HL-60/S4 treated with phorbol 12-myristate 13-acetate at 8.2 ng/mL for 4 days and 3 days (cell line): Measurements from ENCODE around the gene RHNO1.

Experiments
- in situ Hi-C: fragments of 300-500 bp; cut with MboI; formaldehyde crosslinking; loops from 2 replicates; pipeline ENCODE4 v1.15.0; 2022; ENCODE audit warnings: low sequenced_read_pairs

The RHNO1 gene, protein sequence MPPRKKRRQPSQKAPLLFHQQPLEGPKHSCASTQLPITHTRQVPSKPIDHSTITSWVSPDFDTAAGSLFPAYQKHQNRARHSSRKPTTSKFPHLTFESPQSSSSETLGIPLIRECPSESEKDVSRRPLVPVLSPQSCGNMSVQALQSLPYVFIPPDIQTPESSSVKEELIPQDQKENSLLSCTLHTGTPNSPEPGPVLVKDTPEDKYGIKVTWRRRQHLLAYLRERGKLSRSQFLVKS

DNA sequence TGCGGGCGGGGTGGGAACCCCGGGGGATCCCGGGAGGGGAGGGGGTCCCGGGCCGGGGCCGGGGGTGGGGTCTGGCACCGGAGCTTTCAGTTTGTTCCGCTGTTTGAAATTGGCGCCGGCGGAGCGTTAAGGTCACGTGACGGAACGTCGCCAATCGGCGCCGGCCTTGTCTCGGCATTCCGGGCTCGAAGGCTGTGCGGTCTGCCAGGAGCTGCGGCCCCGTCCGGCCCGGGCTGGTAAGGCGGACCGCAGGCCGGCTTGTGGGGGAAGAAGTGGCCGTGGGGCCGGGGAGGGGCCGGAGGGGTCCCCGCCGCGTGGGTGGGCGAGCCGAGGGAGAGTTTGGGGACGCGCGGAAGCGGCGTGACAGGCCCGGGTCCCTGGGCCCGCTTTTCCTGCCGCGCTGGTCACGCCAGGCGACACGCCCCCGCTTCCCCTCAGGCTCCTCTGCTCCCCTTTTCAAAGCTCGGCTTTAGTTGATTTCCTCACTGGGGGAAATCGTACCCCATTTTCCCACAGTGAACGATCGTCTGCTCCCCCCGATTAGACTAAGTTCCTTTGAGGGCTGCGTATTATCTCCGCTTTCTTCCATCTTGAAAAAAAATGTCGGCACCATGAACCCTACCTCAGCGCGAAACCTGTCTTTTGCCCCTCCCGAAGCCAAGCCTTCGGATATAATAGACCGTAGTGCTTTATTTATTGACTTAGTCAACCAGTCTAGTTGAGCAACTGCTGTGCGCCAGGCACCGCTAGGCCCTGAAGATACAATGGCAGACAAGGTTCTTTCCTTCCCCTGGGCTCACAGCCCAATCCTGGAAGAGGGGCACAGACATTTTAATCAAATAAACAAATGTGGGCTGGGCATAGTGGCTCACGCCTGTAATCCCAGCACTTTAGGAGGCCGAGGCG, at the start of gene RHNO1, which contains the start of gene FOXM1:
Gene RHNO1 (plus strand): TSS at position 177 of the 906 bp plus-strand sequence. CDS start 8,144 bp downstream, outside the sequence.
Gene FOXM1 (minus strand): TSS at position 128 of the 906 bp plus-strand sequence. CDS start 2,696 bp downstream, outside the sequence.
- in situ Hi-C loops = no loop called here

DNA sequence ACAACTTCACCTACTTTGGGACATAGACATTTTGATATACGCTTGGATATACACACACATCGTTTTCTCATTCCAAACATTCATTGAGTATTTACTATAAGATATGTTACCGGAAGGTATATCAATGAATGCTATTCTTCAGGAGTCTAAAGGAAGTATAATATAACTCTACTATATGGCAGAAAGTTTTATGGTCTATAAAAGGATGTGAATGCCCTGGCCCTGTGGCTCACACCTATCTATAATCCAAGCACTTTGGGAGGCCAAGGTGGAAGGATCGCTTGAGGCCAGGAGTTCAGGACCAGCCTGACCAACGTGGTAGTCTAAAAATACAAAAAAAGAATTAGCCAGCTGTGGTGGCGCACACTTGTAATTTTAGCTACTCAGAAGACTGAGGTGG, 47.7 kb upstream of the RHNO1 start:
- in situ Hi-C loops = no loop called here

DNA sequence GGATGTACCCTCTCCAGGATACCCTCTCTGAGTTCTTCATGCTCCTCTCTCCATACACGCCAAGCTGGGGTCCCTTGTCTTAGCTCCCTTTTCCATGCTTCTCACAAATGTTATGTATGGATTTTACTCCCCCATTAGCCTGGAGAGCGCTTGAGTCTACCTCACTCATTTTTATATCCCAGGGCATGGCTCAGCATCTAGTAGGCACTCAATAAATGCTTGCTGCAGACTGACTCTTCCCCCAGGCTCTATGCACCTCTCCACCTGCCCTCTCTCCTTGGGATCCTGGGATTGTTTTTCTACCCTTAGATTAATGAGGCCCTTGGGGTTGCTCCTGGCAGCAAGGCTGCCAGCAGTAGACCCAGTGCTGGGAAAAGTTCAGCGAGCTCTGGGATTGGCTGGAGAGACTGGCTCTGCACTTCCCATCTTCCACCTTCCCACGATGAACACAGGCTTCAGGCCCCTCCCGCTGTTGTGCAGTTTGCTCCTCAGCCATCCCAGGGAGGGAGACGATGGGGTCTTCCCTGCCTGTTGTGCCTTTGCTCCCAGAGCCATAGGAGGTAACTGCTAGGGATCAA, 44.4 kb upstream of the RHNO1 start:
- in situ Hi-C loops = no loop called here

DNA sequence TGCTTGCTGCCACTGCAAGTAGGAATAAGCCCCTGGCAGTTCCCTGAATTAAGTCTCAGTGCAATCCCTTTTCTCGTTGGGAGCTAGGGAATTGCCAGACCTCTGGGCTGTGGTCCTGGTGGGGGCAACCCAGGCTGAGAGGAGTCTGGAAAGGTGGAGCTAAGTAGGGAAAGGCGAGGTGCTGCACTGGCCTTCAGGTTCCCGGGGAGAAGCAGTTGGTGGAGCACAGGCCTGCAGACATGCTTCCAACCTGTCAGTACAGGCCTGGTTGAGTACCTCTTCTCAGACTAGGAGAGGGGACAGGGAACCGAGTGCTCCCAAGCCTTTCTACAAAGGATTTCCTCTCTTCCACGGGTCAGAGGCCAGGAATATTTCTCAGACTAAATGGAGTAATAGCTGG, 43.7 kb upstream of the RHNO1 start:
- in situ Hi-C loops = no loop called here

DNA sequence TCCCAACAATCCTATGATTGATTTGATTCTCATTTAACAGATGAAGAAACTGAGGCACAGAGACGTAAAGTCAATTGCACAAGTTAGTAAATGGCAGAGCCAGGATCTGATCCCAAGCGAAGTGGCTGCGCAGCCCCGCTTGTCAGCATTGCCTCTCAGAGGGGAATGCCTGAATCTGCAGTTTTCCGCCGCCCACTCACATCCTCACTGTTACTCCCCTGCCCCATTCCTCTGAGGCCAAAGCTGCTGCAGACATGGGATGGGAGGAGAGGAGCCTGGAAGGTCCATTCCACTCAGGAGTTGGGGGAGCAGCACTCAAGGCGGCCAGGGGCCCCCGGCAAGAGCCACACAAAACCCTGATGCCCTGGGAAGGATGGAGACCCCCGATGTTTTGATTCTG, 43.2 kb upstream of the RHNO1 start:
- in situ Hi-C loops = no loop called here

DNA sequence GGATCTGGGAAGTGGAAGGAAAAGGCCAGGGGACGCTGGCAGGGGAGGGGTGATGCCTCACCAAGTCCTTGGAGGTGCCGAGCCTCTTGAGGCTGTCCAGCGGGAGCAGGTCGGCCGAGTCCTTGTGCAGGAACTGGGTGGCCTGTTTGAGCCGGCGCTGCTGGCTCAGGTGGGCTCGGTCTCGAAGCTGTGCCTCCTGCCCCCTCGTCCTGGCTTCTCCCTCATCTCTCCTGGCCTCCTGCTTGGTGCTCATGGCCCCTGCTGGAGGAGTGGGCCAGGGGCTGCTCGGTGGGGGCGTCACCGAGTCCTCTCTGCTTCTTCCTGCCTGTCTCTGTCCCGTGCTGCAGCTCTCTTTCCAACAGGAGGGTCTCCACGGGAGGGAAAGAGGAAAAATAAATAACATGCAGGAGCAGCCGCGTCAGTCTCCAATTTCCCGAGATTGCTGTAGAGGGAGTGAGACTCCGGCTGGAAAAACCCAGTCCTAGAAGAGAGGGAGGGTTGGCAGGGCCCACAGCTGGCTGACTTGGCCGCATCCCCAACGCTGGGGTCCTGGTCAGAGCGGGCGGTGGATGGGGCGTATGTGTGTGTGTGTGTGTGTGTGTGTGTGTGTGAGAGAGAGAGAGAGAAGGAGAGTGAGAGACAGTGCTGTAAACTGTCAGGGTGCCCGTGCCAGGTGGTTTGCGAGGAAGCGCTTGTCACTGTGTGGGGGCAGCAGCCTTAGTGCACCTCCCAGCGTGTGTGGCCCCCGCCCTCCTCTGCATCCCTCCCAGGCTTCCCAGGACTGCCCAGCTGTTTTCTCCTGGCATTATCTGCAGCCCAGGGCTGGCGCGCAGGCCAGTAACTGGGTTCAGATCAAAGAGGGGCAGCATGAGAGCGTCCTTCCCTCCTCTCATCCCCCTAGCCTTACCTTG, 42.2 kb upstream of the RHNO1 start, which contains the start of gene NRIP2:
Gene NRIP2 (minus strand): TSS at position 455 of the 911 bp plus-strand sequence. CDS start 52 bp downstream, at position 403.
- in situ Hi-C loops = no loop called here

DNA sequence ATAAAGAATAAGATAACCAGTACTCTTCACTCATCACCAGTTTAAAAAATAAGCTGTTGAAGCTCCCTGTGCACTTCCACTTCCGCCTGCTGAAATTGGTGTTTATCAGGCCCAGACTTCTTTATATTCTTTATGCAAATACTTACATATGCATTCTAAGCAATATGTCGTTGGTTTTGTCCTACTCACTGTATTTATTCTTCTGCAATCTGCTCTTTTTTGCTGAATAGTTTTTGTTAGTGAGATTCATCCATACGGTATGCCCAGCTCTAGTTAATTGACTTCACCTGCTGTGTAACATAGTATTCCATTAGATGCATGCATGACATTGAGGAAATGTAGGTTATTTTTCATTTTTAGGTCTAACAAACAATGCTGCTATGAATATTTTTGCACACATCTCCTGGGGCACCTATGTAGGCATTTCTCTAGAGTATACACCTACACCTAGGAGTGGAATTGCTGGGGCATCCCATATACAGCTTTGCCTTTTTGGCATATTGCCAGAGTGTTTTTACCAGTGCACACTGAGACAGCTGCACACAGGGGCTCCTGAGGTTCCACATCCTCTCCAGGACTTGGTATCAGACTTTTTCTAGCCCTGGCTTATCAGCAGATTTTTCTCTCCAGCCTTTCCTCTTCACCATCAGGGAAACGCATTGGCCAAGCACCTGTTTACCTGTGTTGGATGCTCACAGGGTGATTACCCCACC, 41.2 kb upstream of the RHNO1 start:
- in situ Hi-C loops = no loop called here

DNA sequence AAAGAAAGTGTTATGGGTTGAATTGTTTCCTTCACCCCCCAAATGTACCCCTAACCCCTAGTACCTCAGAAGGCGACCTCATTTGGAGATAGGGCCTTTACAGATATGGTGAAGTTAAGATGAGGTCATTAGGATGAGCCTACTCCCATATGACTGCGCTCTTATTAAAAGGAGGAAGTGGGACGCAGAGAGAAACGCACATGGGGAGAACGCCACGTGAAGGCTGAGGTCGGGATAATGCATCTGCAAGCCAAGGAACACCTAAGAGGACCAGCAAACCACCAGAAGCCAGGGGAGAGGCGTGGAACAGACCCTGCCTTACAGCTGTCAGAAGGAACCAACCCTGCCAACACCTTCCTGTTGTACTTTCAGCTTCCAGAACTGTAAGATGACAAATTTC, 40.4 kb upstream of the RHNO1 start:
- in situ Hi-C loops = no loop called here

DNA sequence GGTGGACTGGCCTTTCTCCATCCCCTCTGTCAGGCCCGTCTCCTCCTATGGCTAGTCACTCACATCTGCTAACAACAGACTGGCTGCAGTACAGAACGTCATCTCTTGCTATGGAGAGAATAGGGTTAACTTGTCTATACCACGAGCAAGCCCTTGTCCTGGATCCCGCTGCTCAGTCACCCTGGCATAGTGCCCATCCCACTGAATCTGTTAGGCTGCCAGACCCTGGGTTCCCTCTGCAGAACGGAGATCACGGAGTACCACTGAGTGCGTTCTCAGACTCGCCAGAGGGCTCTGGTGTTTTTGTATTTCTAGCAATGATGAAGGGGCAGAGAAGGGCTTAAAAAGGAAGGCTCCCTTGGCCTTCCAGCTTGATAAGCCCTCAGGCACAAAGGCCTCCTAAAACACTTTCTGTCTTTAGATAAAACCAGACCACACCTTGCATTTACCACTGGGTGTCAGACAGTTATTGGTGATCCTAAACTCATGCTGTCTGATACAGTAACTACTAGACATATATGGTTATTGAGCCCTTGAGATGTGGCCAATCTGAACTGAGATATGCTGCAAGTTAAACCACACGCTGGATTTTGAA, 35.9 kb upstream of the RHNO1 start:
- in situ Hi-C loops = no loop called here

DNA sequence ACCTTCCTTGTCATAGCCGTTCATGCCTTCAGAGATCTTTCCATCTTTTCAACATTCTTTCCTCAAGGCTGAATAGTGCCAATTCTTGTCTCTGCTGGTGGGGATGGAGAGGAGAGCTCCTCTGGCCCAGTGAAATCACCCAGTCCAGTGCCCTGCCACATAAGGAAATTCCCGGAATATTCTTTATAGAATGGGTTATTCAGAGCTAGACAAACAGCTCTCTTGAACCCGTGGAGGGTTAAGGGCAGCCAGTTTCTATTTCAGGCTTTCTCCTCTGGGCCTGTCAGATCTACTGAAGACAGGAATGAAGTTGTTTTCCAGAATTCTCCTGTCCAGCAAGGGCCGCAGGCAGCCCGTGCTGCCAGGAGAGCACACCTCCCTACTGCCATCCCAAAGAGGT, 34.1 kb upstream of the RHNO1 start:
- in situ Hi-C loops = no loop called here

DNA sequence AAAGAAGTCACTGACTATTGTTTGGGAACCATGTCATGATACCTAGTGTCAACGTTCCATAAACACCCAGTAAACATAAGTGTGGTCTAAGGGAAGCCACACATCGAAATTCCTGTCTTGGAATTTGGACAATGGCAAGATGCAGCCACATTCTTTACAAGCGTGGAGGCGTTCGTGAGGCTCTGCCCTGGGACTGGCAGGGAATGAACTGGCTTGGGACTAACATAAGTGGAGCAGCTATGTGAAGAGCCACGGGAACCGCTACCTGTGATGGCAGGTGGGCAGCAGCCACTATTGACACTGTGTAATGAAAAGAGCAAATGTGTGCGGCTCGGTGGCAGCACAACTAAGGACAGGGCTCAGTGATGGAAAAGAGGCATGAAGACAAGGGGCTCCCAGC, 32.2 kb upstream of the RHNO1 start:
- in situ Hi-C loops = no loop called here

DNA sequence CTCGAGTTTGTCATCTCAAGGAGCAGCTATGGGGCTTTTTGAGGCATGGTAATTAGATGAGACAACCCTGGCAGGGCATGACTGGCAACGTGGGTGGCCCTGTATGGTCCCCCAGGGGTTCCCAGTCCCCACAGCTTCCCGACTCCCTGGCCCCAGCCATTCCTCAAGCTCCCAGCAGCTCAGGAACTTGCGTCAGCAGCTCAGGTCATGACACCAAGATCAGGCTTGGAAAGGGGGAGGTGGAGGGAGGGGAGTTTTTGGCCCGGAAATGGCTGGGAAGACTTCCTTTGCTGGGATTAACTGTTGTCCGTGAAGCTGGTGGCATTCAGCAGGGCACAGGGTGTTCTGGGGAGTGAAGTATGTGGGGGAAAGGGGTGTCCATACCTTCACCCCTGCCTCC, 31.7 kb upstream of the RHNO1 start:
- in situ Hi-C loops = no loop called here

DNA sequence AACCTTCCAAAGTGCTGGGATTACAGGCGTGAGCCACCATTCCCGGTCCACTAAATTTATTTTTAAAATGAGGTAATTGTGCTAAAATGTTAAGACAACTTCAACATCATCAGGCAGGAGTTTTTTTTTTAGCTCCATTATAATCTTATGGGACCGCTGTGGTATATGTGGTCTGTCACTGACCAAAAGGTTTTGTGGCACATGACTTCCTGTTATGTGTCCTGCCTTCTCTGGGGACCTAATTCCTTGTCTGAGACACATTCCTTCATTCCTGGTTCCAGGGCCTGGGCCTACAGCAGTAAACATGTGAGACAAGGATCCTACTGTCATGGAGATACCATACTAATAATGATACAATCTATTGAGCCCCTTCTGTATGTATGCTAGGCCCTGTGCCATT, 25.1 kb upstream of the RHNO1 start:
- in situ Hi-C loops = no loop called here

DNA sequence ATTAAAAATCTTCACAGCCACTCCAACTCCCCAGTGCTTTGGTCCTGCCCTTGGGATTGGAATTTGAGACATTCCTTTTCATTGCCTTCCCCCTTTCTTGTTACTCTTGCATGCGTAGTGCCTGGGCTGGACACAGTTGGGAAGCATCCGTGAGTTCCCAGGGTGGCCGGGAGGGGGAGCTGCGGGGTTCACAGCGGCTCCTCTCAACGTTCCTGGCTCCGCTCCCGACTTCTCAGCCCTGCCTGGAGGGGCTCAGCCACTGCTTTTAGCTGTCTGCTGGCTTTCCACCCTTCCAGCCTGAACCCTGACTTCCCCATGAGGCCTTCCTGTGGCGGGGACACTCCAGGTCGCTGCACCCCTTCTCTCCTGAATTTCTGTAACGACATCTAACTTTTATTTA, 23.4 kb upstream of the RHNO1 start:
- in situ Hi-C loops = no loop called here

DNA sequence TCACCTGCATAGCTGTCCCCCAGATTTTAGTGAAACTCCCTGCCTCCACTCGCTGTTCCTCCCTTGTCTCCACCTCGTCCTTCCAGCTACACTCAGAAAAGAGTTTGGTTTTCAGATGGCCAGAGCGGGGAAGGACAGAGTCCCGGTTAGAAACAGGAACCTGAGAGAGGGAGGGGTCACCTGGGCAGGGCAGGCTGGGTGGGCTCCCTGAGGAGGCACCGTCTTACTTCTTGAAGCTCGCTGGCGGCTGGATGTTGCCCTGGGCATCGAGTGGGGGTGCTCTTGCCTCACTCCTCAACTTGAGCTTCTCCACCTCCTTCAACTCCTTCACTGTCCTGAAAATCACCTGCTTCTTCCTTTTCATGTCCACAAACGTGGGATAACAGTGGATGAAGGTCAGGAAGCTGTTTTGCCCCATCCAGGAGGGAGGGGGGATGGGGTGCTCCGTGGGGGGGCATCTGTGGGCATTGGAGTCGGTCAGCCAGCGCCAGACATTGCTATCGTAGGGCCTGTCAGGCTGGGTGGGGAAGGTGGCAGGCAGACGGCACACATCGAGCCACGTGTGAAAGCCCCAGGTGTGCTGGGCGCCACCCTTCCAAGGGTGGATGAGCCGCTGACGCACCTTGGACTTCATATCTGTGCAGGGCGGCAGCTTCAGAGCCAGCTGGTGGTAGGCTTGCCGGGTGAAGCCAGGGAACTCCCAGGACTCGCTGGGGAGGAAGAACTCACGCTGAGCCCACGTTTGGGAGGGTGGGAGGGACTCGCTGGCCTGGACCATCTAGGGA, 22.2 kb upstream of the RHNO1 start:
- in situ Hi-C loops = no loop called here

DNA sequence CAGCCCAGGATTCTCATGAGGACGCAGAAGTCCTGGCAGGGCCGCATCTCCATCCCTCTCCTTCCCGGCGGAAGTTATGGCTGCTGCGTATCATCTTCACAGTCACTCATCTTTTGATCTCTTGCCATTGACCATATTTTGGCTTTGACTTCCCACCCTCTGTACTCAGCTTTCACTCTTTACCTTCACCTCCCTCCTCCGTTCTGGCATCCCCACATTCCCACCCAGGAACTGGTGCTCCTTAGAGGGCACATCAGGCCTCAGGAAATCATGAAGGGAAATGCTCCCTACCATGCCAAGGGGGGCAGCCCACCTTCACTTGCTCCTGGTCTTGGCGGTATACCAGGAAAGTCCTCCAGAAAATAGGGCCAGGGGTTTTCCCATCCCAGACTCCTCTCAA, 21.5 kb upstream of the RHNO1 start:
- in situ Hi-C loops = no loop called here

DNA sequence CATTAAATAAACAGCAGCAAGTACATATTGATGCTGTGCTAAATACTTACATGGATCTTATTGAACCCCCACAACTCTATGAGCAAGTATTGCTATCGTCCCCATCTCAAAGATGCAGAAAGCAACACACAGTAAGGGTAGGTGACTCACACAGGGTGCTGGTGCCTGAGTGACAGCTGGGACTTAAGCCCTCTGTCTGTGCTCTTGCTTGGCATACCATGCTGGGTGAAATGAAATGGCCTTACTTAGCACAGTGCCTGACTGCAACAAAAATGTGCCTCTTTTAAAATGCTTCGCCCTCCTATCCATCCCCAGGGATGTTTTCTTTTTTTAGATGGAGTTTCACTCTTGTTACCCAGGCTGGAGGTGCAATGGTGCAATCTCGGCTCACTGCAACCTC, 21.0 kb upstream of the RHNO1 start:
- in situ Hi-C loops = no loop called here

DNA sequence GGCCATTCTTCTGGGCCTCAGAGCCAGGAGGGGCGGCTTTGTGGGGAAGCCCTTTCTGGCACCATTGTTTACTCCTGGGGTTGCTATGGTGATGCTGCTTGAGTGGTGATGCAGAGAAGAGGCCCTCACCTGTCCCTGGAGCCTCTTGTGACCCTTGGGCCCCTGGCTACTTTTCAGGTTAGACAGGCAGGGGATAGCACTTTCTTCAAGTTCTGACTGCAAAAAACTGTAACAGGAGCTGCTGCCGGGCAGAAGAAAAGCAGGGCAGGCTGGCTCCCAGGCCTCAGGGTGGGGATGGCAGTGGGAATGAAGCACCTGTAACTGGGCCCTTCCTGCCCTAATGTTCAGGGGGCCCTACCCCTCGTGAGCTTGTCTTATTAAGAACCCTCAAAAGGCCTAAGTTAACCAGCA, 20.0 kb upstream of the RHNO1 start, which contains the start of gene TEX52:
Gene TEX52 (minus strand): TSS at position 19 of the 411 bp plus-strand sequence. CDS start 13 bp downstream, at position 6.
- in situ Hi-C loops = no loop called here

DNA sequence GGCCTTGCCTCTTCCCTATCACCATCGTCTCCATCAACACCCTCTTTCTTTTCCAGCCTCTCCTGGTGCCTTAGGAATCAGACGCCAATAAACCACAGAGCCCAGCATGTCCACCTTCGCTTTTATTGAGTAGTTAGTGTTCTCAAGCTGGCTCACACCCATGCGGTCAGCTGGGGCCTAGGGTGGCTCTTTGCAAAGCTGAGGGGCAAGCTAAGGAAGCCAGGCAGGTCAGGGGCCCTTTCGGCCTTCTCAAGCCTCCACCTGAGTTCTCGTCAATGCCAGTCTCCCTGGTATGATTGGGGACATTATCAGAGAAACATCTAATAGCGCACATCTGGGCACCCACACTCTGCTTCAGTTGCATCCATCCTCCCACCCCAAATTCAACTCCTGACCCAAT, 19.4 kb upstream of the RHNO1 start:
- in situ Hi-C loops = no loop called here
